Liver (tissue), 9 donors: ENCODE measurements around the gene LRRC10B. TPM values are rescaled to one million over a fixed set of nuclear protein-coding genes. Genes with fewer than 3 reads are reported as not detected.
"Not testable (repeated sequence)": the region's sequence is repeated elsewhere in the genome, so short reads cannot be mapped to it uniquely, and the experiment has no call there.

ENCODE experiments used
- DNase-seq: peaks from one replicate; pipeline ENCODE4 v3.0.0-alpha.2; 2017; ENCODE audit warnings: low spot score
- H3K27ac ChIP-seq, 2 donors: one replicate each; pipeline ENCODE4 v1.7.0; 2013; ENCODE audit warnings: inconsistent platforms in 2 of 2, low read length in 2 of 2, control low read depth in 1 of 2, low read depth in 1 of 2, mild to moderate bottlenecking in 1 of 2
- H3K27me3 ChIP-seq, 4 donors: one replicate each; pipeline versions ENCODE4 v1.6.1 to v1.7.0; 2013; ENCODE audit warnings: low read length in 3 of 4, inconsistent platforms in 1 of 4, mild to moderate bottlenecking in 1 of 4, moderate library complexity in 1 of 4; ENCODE audit not compliant: control insufficient read depth in 4 of 4, insufficient read depth in 4 of 4
- H3K36me3 ChIP-seq, 4 donors: one replicate each; pipeline versions ENCODE4 v1.6.1 to v1.7.0; 2013; ENCODE audit warnings: low read length in 3 of 4, mild to moderate bottlenecking in 3 of 4, low read depth in 1 of 4, moderate library complexity in 1 of 4; ENCODE audit not compliant: control insufficient read depth in 4 of 4, insufficient read depth in 3 of 4
- H3K4me1 ChIP-seq, 4 donors: one replicate each; pipeline versions ENCODE4 v1.6.1 to v1.7.0; 2013; ENCODE audit warnings: low read length in 3 of 4, mild to moderate bottlenecking in 3 of 4, moderate library complexity in 1 of 4; ENCODE audit not compliant: control insufficient read depth in 4 of 4, insufficient read depth in 4 of 4
- H3K4me3 ChIP-seq, 3 donors: one replicate each; pipeline versions ENCODE4 v1.6.1 to v1.7.0; 2013; ENCODE audit warnings: low read length in 3 of 3, control low read depth in 1 of 3, low read depth in 1 of 3, mild to moderate bottlenecking in 1 of 3
- H3K9ac ChIP-seq, 2 donors: one replicate each; pipeline ENCODE4 v1.7.0; 2013; ENCODE audit warnings: low read length in 2 of 2, mild to moderate bottlenecking in 2 of 2, moderate library complexity in 2 of 2, control low read depth in 1 of 2, low read depth in 1 of 2
- H3K9me3 ChIP-seq, 4 donors: one replicate each; pipeline versions ENCODE4 v1.6.1 to v1.7.0; 2013; ENCODE audit warnings: low read length in 3 of 4; ENCODE audit not compliant: control insufficient read depth in 4 of 4
- CTCF ChIP-seq: fragments of 150-350 bp; IDR thresholded peaks from 2 replicates; pipeline ENCODE4 v1.5.1; 2017; ENCODE audit warnings: improper control_type of control experiment, low read depth, low read length; ENCODE audit not compliant: missing input control
- EGR1 ChIP-seq, 2 donors: IDR thresholded peaks; 2 replicates each; pipeline ENCODE4 v1.6.1; 2016 to 2018; ENCODE audit warnings: antibody characterized with exemption in 2 of 2, low read depth in 2 of 2
- FOXA1 ChIP-seq: IDR thresholded peaks from 2 replicates; pipeline ENCODE4 v1.6.1; 2016; ENCODE audit warnings: antibody characterized with exemption
- FOXA2 ChIP-seq: IDR thresholded peaks from 2 replicates; pipeline ENCODE4 v1.6.1; 2016; ENCODE audit warnings: antibody characterized with exemption
- GABPA ChIP-seq, 2 donors: IDR thresholded peaks in 1 of 2; conservative IDR thresholded peaks in 1 of 2; 2 replicates each; pipeline ENCODE4 v1.6.1; 2016; ENCODE audit warnings: antibody characterized with exemption in 2 of 2, mild to moderate bottlenecking in 1 of 2, moderate library complexity in 1 of 2
- HNF4A ChIP-seq, 2 donors: conservative IDR thresholded peaks; 2 replicates each; pipeline ENCODE4 v1.6.1; 2016; ENCODE audit warnings: antibody characterized with exemption in 2 of 2, mild to moderate bottlenecking in 2 of 2
- HNF4G ChIP-seq: IDR thresholded peaks from 2 replicates; pipeline ENCODE4 v1.6.1; 2016; ENCODE audit warnings: antibody characterized with exemption
- MAX ChIP-seq: IDR thresholded peaks from 2 replicates; pipeline ENCODE4 v1.6.1; 2016; ENCODE audit warnings: antibody characterized with exemption
- NR2F2 ChIP-seq: IDR thresholded peaks from 2 replicates; pipeline ENCODE4 v1.6.1; 2016; ENCODE audit warnings: antibody characterized with exemption
- RAD21 ChIP-seq, 2 donors: IDR thresholded peaks; 2 replicates each; pipeline ENCODE4 v1.6.1; 2016; ENCODE audit warnings: antibody characterized with exemption in 2 of 2, mild to moderate bottlenecking in 2 of 2
- REST ChIP-seq: IDR thresholded peaks from 2 replicates; pipeline ENCODE4 v1.6.1; 2016; ENCODE audit warnings: antibody characterized with exemption, mild to moderate bottlenecking
- RXRA ChIP-seq, 2 donors: IDR thresholded peaks; 2 replicates each; pipeline ENCODE4 v1.6.1; 2017 to 2018; ENCODE audit warnings: antibody characterized with exemption in 2 of 2, mild to moderate bottlenecking in 1 of 2
- SP1 ChIP-seq: IDR thresholded peaks from 2 replicates; pipeline ENCODE4 v1.6.1; 2018; ENCODE audit warnings: antibody characterized with exemption, mild to moderate bottlenecking
- TAF1 ChIP-seq: conservative IDR thresholded peaks from 2 replicates; pipeline ENCODE4 v1.6.1; 2016; ENCODE audit warnings: antibody characterized with exemption, mild to moderate bottlenecking
- YY1 ChIP-seq: IDR thresholded peaks from 2 replicates; pipeline ENCODE4 v1.6.1; 2016; ENCODE audit warnings: antibody characterized with exemption, mild to moderate bottlenecking
- WGBS: extraction: QIAGEN DNeasy Blood & Tissue Kit; methylation state at CpG from one replicate; pipeline ENCODE4 v1.1.7; 2013; 5-methylcytosine and 5-hydroxymethylcytosine counted together
- polyA plus RNA-seq, 2 donors: library from polyadenylated mRNA; stranded (reverse) in 1 of 2; unstranded in 1 of 2; fragments of 200-250 nt in 1 of 2; fragments of >200 nt in 1 of 2; fragmentation: Nextera tagmentation in 1 of 2; extraction: Ambion mirVana in 1 of 2; gene quantifications; one replicate each; pipeline versions ENCODE4 v1.2.1 to v1.2.3, GENCODE V29; 2013 to 2015
- total RNA-seq, 2 donors: library from RNA; depleted of rRNA; stranded (reverse); fragments of >200 nt; gene quantifications; one replicate each; pipeline ENCODE4 v1.2.3, GENCODE V29; 2014
- TF ChIP-seq, protein P1 (sequence below): IDR thresholded peaks from 2 replicates; pipeline ENCODE4 v1.6.1; 2016; ENCODE audit warnings: antibody characterized with exemption
- TF ChIP-seq, protein P2 (sequence below): IDR thresholded peaks from 2 replicates; pipeline ENCODE4 v1.6.1; 2016; ENCODE audit warnings: antibody characterized with exemption
- donor health status: healthy.
- donor health status: healthy.
- donor health status: healthy.
- donor health status: healthy.
- donor health status: healthy.

LRRC10B gene
- total and polyA plus RNA-seq, 4 donors = 0.03 to 0.08 TPM; not detected in 2

DNA sequence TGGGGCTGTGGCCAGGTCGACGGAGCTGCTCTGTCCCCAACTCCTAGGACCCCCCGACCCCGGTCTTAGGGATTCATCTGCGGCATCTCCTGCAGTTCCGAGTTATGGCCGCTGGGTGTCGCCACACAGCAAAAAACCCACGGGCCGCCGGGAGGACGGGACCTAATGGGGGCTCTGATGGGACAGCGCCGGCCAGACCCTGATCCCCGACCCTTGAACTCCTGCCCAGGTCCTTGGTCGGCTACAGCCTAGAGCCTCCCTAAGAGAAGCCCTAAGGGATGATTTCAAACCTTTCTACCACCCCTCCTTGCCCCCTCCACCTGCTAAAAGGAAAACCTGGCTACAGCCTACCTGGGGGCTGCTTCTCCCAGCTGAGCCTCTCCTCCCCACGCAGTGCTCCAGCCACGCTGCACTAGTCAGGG, 30.8 kb upstream of the LRRC10B start:
- TF ChIP-seq TAF1 = no peak
- no peak for TF ChIP-seq RXRA (IDR thresholded peaks at IDR 0.05)
- peak; percentile 79 for TF ChIP-seq CTCF
- no peak for TF ChIP-seq REST
- no peak for TF ChIP-seq EGR1 (IDR thresholded peaks at IDR 0.05; ENCODE audit: low read depth in 2 of 2)
- no peak for TF ChIP-seq SP1
- TF ChIP-seq, protein P1, sequence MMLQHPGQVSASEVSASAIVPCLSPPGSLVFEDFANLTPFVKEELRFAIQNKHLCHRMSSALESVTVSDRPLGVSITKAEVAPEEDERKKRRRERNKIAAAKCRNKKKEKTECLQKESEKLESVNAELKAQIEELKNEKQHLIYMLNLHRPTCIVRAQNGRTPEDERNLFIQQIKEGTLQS = no peak
- no peak for TF ChIP-seq MAX
- no peak for TF ChIP-seq HNF4G
- TF ChIP-seq YY1 = no peak
- TF ChIP-seq RAD21 (IDR thresholded peaks at IDR 0.05) = peak; percentile 85 to 87
- TF ChIP-seq FOXA1 = no peak
- TF ChIP-seq HNF4A (conservative IDR thresholded peaks at IDR 0.05) = peak in 1 of 2 donors; percentile 2
- TF ChIP-seq GABPA (IDR thresholded peaks at IDR 0.05 in 1 of 2, conservative IDR thresholded peaks at IDR 0.05 in 1 of 2) = no peak
- TF ChIP-seq NR2F2 = no peak
- no peak for TF ChIP-seq FOXA2
- TF ChIP-seq, protein P2, sequence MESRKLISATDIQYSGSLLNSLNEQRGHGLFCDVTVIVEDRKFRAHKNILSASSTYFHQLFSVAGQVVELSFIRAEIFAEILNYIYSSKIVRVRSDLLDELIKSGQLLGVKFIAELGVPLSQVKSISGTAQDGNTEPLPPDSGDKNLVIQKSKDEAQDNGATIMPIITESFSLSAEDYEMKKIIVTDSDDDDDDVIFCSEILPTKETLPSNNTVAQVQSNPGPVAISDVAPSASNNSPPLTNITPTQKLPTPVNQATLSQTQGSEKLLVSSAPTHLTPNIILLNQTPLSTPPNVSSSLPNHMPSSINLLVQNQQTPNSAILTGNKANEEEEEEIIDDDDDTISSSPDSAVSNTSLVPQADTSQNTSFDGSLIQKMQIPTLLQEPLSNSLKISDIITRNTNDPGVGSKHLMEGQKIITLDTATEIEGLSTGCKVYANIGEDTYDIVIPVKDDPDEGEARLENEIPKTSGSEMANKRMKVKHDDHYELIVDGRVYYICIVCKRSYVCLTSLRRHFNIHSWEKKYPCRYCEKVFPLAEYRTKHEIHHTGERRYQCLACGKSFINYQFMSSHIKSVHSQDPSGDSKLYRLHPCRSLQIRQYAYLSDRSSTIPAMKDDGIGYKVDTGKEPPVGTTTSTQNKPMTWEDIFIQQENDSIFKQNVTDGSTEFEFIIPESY = no peak
- DNase-seq = peak; percentile 70
- Histone ChIP-seq H3K9me3 (no peaks in the 10 kb centered on the region), H3K27ac (no peak overlapping the region), H3K27me3 (no peaks in the 10 kb centered on the region), H3K36me3 (no peaks in the 10 kb centered on the region), H3K9ac (no peak overlapping the region), H3K4me1 (peaks cover 3 to 17% (median 11%) of the 10 kb centered on the region in 4 donors), H3K4me3 (no peak overlapping the region)
- 3% methylated on average over 18 of the region's 18 CpGs for WGBS

- WGBS = 97% methylated on average over 11 of the region's 11 CpGs
- H3K27me3 ChIP-seq, H3K4me3 ChIP-seq, H3K27ac ChIP-seq, H3K9ac ChIP-seq, H3K36me3 ChIP-seq, H3K9me3 ChIP-seq, DNase-seq: not testable (repeated sequence)
- peaks cover 3 to 17% (median 11%) of the 10 kb centered on the region in 4 donors for H3K4me1 ChIP-seq
Observed at GRCh38 chr11:61479360-61480058, 29.0 kb upstream of the LRRC10B start.
